ENCODE data around the gene UACA.
"Not testable (repeated sequence)": the region's sequence is repeated elsewhere in the genome, so short reads cannot be mapped to it uniquely, and the experiment has no call there.

Gene UACA

GRCh38 chr15:70754862-70755261, 8.5 kb downstream of the UACA start:
- no peak overlapping the region for H3K27ac ChIP-seq
- 0 out of 2 replicates have a peak, but pooled peaks have one; percentile 15 for TF ChIP-seq CTCF (conservative IDR thresholded peaks at IDR 0.05; ENCODE audit: low read depth)
- ChIA-PET CTCF (interaction anchor here (0.5 to 1.1 kb wide), 2 partner anchors 42 to 120 kb away, joined by 3 to 5 read pairs; no protein-coding TSS in a partner anchor), POLR2A (ENCODE audit: low non-redundant PET) (no interaction called here)
- DNase-seq (ENCODE audit: low spot score): no peak

GRCh38 chr15:70753101-70753829, 10.1 kb downstream of the UACA start:
- POLR2A ChIA-PET (ENCODE audit: low non-redundant PET): no interaction called here
- TF ChIP-seq CTCF (conservative IDR thresholded peaks at IDR 0.05; ENCODE audit: low read depth): no peak
- CTCF ChIA-PET: no interaction called here
- DNase-seq (ENCODE audit: low spot score): no peak
- no peak overlapping the region for H3K27ac ChIP-seq

GRCh38 chr15:70752193-70752635, 11.1 kb downstream of the UACA start:
- ChIA-PET POLR2A (ENCODE audit: low non-redundant PET) (interaction anchor here (1.2 kb wide), 1 partner anchor 60 kb away, joined by 14 read pairs; no protein-coding TSS in a partner anchor), CTCF (no interaction called here)
- no peak for DNase-seq (ENCODE audit: low spot score)
- TF ChIP-seq CTCF (conservative IDR thresholded peaks at IDR 0.05; ENCODE audit: low read depth): no peak
- no peak overlapping the region for H3K27ac ChIP-seq

- TF ChIP-seq CTCF (conservative IDR thresholded peaks at IDR 0.05; ENCODE audit: low read depth): no peak
- ChIA-PET POLR2A (ENCODE audit: low non-redundant PET) (interaction anchor here (0.6 to 1.0 kb wide), 2 partner anchors 13 to 593 kb away, joined by 3 to 5 read pairs; no protein-coding TSS in a partner anchor), CTCF (interaction anchor here (0.5 to 0.6 kb wide), 3 partner anchors 59 to 75 kb away, joined by 3 to 4 read pairs (median 3); no protein-coding TSS in a partner anchor)
- no peak for DNase-seq (ENCODE audit: low spot score)
- no peak overlapping the region for H3K27ac ChIP-seq
Measured at GRCh38 chr15:70750203-70750869, 13.0 kb downstream of the UACA start.

GRCh38 chr15:70748281-70748747, 15.0 kb downstream of the UACA start:
- DNase-seq (ENCODE audit: low spot score): no peak
- no peak overlapping the region for H3K27ac ChIP-seq
- ChIA-PET POLR2A (ENCODE audit: low non-redundant PET) (no interaction called here), CTCF (interaction anchor here (0.9 to 1.3 kb wide), 2 partner anchors 26 to 51 kb away, joined by 3 to 5 read pairs; no protein-coding TSS in a partner anchor)
- TF ChIP-seq CTCF (conservative IDR thresholded peaks at IDR 0.05; ENCODE audit: low read depth): no peak

GRCh38 chr15:70746598-70746997, 16.8 kb downstream of the UACA start:
- H3K27ac ChIP-seq; DNase-seq (ENCODE audit: low spot score); POLR2A ChIA-PET (ENCODE audit: low non-redundant PET): not testable (repeated sequence)
- CTCF ChIA-PET: interaction anchor here (0.6 kb wide), 1 partner anchor 24 kb away, joined by 3 read pairs; no protein-coding TSS in a partner anchor
